ENCODE measurements around the gene SERPINI1.

SERPINI1 gene

GRCh38 chr3:167735233-167736138 lies at the start of gene SERPINI1:
SERPINI1 (plus strand) TSS chr3:167735721; CDS start chr3:167789129, 53,408 bp downstream.
- DNase-seq (ENCODE audit: low spot score) = peak; percentile 72

- peak; percentile 57 for DNase-seq (ENCODE audit: low spot score)
These were observed 44.2 kb upstream of the SERPINI1 start for GRCh38 chr3:167691366-167691765.

GRCh38 chr3:167694121-167694520 lies 41.4 kb upstream of the SERPINI1 start:
- DNase-seq (ENCODE audit: low spot score) = no peak

GRCh38 chr3:167700046-167700445 lies 35.5 kb upstream of the SERPINI1 start:
- no peak for DNase-seq (ENCODE audit: low spot score)

GRCh38 chr3:167700926-167701325 lies 34.6 kb upstream of the SERPINI1 start:
- DNase-seq (ENCODE audit: low spot score) = no peak

GRCh38 chr3:167705840-167706239 lies 29.7 kb upstream of the SERPINI1 start:
- no peak for DNase-seq (ENCODE audit: low spot score)

GRCh38 chr3:167709690-167710089 lies 25.8 kb upstream of the SERPINI1 start:
- DNase-seq (ENCODE audit: low spot score) = no peak

GRCh38 chr3:167710552-167710951 lies 25.0 kb upstream of the SERPINI1 start:
- no peak for DNase-seq (ENCODE audit: low spot score)

GRCh38 chr3:167711439-167711838 lies 24.1 kb upstream of the SERPINI1 start:
- no peak for DNase-seq (ENCODE audit: low spot score)

- no peak for DNase-seq (ENCODE audit: low spot score)
These were observed 23.1 kb upstream of the SERPINI1 start for GRCh38 chr3:167712445-167712844.

GRCh38 chr3:167714871-167715270 lies 20.6 kb upstream of the SERPINI1 start:
- no peak for DNase-seq (ENCODE audit: low spot score)

GRCh38 chr3:167716920-167717319 lies 18.6 kb upstream of the SERPINI1 start:
- DNase-seq (ENCODE audit: low spot score) = no peak

- DNase-seq (ENCODE audit: low spot score) = no peak
These were observed 16.9 kb upstream of the SERPINI1 start for GRCh38 chr3:167718582-167718981.

- no peak for DNase-seq (ENCODE audit: low spot score)
These were observed 12.5 kb upstream of the SERPINI1 start for GRCh38 chr3:167723025-167723512.

- no peak for DNase-seq (ENCODE audit: low spot score)
These were observed 11.6 kb upstream of the SERPINI1 start for GRCh38 chr3:167723872-167724271.

- no peak for DNase-seq (ENCODE audit: low spot score)
These were observed 7.3 kb upstream of the SERPINI1 start for GRCh38 chr3:167728176-167728575.

- DNase-seq (ENCODE audit: low spot score) = no peak
These were observed 6.7 kb upstream of the SERPINI1 start for GRCh38 chr3:167728632-167729323.

GRCh38 chr3:167729591-167729990 lies 5.9 kb upstream of the SERPINI1 start:
- no peak for DNase-seq (ENCODE audit: low spot score)

GRCh38 chr3:167731393-167731792 lies 4.1 kb upstream of the SERPINI1 start:
- no peak for DNase-seq (ENCODE audit: low spot score)

GRCh38 chr3:167732313-167733065 lies 3.0 kb upstream of the SERPINI1 start:
- no peak for DNase-seq (ENCODE audit: low spot score)

- peak; percentile 10 for DNase-seq (ENCODE audit: low spot score)
These were observed 1.5 kb upstream of the SERPINI1 start for GRCh38 chr3:167733961-167734497.
